22Rv1 (cell line): Measurements from ENCODE around the gene SLC32A1.

Experiments
- ZFX ChIP-seq: fragments of 450-650 bp; IDR thresholded peaks from 2 replicates; pipeline ENCODE4 v1.6.1; 2017; ENCODE audit warnings: antibody characterized with exemption, borderline replicate concordance
- TF ChIP-seq, protein P1 (sequence below): fragments of 450-650 bp; IDR thresholded peaks from 2 replicates; pipeline ENCODE4 v1.5.1; 2017; ENCODE audit warnings: mild to moderate bottlenecking

- TF ChIP-seq, protein P1, sequence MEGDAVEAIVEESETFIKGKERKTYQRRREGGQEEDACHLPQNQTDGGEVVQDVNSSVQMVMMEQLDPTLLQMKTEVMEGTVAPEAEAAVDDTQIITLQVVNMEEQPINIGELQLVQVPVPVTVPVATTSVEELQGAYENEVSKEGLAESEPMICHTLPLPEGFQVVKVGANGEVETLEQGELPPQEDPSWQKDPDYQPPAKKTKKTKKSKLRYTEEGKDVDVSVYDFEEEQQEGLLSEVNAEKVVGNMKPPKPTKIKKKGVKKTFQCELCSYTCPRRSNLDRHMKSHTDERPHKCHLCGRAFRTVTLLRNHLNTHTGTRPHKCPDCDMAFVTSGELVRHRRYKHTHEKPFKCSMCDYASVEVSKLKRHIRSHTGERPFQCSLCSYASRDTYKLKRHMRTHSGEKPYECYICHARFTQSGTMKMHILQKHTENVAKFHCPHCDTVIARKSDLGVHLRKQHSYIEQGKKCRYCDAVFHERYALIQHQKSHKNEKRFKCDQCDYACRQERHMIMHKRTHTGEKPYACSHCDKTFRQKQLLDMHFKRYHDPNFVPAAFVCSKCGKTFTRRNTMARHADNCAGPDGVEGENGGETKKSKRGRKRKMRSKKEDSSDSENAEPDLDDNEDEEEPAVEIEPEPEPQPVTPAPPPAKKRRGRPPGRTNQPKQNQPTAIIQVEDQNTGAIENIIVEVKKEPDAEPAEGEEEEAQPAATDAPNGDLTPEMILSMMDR, result no peak
- no peak for TF ChIP-seq ZFX
Measured at GRCh38 chr20:38776363-38776762, 52.1 kb downstream of the SLC32A1 start.
